HG03565 (cell line): ENCODE data around the gene C9orf78.

Source experiments
- ATAC-seq: cut with Tn5 transposase; IDR thresholded peaks from one replicate; pipeline ENCODE4 v1.9.1; 2021; ENCODE audit warnings: mild to moderate bottlenecking, moderate library complexity; ENCODE audit not compliant: unreplicated experiment

C9orf78 gene

GRCh38 chr9:129868023-129868871, 33.2 kb upstream of the C9orf78 start:
- ATAC-seq, result no peak

- ATAC-seq, result no peak
Measured at GRCh38 chr9:129867136-129868022, 32.3 kb upstream of the C9orf78 start.

- ATAC-seq, result no peak
Measured at GRCh38 chr9:129866394-129867135, 31.5 kb upstream of the C9orf78 start.

GRCh38 chr9:129865668-129866320, 30.7 kb upstream of the C9orf78 start:
- ATAC-seq, result no peak

DNA sequence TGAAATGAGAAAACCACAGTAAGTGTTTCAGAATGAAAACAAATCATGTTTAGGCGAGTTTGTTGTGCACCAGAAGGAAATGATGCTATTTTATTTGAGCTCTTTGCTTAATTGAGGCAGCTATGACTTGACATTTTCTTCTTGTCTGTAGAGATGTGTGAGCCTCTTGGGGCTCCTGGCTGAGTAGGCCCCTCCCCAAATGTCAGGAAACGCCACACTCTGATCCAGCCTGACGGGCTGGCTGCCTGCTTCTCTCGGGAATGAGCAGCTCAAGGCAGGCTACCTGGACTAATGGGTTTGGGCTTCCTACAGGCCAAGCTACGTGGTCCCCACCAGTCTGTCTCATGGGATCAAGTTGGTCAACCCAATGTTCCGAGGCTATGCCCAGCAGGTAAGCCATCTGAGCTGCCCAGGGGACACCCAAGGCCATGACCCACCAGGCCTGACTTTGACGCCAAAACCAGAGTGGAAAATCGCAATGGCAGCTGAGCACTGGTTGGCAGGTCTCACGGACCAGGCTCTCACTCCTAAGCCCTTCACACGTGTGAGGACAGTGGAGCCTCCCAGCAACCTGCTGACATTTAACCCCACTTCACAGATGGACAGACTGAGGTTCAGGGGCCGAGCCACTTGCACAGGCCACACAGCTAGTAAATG, 30.0 kb upstream of the C9orf78 start:
- ATAC-seq, result no peak

GRCh38 chr9:129863059-129863690, 28.1 kb upstream of the C9orf78 start:
- no peak for ATAC-seq

DNA sequence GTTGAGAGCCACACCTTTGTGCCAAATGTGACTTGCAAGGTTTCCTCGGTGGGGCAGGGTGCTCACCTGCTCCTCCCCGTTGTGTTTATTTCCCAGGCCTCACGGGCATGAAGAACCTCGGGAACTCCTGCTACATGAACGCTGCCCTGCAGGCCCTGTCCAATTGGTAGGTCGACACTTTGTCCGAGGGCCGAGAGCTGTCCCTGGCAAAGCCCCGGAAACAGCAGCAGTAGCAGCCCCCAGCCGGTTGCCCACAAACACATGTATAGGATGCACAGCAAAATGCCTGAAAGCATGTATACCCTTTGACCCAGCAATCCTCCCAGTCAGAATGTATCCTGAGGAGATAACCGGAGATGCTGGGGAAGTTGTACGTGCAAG, 26.4 kb upstream of the C9orf78 start:
- ATAC-seq, result no peak

- ATAC-seq, result no peak
Measured at GRCh38 chr9:129860653-129861446, 25.8 kb upstream of the C9orf78 start.

DNA sequence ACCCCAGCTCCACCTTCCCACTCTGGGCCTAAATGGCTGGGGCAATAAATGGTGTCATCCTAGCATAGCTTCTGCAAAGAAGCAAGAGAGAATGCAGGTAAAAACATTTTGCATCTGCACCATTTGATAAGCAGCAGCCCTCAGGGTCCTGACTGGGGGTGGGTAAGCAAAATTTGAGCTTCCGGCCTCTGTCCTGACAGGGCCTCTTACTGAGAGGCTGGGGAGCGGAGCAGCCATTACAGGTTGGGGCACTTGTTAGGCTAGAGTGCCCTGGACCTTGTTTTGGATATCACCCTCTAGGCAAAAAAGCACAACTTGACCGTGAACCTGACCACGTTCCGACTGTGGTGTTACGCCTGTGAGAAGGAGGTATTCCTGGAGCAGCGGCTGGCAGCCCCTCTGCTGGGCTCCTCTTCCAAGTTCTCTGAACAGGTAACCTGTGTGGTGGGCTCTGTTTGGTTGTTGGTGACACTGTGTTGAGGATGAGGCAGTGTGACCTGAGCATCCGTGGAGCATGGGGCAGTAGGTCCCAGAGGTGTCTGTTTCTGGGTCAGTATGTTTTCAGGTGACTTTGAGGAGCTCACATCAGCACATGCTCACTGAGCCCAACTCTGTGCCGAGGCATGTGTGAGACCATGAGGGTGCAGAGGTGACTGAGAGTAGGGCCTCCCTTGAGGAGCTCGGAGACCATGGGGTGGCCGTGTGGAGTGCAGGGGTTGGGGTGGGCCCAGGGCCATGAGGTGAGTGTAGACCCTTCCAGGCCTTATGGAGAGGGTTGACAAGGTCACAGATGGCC, 23.3 kb upstream of the C9orf78 start:
- ATAC-seq, result no peak

DNA sequence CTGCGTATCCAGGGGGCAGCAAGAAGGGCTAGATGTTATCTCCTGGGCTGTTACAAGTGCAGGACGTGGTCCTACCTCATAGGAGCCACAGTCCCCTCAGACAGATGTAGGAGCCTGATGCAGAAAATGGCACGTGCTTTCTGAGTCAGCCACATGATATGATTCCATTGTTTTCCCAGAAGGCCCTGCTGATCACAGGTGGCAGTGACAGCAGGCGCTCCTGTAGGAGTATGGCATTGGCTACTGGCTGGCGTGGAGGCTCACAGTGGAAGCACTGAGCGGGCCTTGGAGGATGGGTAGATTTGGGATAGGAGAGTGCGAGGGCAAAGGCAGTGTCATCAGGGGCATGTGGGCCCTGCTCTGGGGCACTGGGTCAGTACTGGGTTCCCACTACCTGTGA, 22.1 kb upstream of the C9orf78 start:
- no peak for ATAC-seq

DNA sequence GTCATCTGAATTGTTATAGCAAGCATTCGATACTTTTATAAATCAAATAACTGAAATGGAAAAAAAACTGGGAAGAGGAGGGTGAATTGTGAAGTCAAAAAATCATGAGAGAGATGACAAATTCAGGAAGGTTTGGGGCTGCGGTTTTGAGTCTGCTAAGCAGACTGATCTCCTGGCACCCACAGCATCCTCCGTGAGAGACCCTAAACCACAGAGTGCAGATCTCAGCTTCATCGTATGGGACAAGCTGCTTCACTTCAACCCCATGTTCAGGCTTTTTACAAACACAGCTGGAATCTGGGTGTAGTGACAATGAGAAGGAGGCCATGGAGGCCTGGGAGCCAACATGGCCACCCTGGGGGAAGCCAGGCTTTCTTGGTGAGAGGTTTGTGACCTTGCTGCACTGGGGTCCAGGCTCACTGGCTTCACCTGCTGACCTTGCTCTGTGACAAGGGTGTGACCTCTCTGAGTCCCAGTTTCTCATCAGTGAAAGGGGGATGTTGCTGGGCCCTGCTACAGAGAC, 19.6 kb upstream of the C9orf78 start:
- no peak for ATAC-seq

DNA sequence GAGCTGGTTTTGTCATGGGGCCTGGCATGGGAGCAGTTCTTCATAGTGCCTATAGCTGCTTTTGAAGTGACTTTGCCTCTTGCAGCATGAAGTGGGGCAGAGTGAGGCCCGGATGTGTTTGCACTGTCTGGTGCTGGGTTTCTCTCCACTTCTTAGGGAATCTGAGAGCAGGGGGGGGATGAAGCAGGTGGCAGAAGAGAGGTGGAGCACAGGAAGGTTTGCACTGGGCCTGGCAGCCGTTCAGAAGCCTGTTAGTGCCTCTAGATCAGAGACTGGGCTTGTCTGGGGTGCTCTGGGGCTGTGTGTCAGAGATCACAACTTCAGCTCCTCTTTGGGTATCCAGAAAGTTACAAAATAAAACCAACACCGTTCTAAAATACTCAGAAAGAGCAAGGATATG, 18.5 kb upstream of the C9orf78 start:
- no peak for ATAC-seq

DNA sequence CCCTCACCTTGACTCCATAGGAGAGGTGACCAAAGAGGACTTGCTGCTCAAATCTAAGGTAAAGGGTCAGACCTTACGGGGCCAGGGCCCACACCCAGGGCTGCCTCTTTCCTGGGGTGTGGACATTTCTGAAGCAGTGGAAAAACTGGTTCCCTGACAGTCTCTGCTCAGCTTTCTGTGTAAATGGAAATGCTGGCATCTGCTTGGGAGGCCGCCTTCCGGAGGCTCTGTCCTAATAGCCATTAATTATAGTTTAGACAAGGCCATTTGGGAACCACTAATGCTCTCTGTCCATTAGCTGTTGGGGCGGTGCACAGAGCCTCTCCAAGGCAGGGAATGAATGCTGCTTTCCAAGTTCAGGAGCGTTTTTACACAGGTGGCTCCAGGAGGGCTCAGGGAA, 17.5 kb upstream of the C9orf78 start:
- ATAC-seq, result no peak

DNA sequence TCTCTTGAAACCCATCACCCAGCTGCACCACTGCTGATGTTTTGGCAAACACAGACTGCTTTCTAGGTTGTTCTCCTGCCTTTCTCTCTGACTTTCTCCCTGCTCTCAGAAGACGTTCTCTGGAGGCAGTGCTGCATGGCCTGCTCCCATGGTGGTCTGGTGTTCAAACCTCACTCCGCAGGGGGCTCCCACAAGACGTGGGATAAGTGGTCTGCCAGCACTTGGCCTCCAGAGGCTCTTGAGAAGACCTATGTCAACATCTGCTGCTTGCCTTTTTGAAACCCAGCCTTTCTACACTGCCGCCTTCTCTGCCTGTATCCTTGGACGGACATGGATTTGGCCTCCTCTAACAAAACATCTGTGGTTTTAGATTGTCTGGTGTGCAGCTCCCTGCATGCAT, 16.7 kb upstream of the C9orf78 start:
- ATAC-seq, result no peak

DNA sequence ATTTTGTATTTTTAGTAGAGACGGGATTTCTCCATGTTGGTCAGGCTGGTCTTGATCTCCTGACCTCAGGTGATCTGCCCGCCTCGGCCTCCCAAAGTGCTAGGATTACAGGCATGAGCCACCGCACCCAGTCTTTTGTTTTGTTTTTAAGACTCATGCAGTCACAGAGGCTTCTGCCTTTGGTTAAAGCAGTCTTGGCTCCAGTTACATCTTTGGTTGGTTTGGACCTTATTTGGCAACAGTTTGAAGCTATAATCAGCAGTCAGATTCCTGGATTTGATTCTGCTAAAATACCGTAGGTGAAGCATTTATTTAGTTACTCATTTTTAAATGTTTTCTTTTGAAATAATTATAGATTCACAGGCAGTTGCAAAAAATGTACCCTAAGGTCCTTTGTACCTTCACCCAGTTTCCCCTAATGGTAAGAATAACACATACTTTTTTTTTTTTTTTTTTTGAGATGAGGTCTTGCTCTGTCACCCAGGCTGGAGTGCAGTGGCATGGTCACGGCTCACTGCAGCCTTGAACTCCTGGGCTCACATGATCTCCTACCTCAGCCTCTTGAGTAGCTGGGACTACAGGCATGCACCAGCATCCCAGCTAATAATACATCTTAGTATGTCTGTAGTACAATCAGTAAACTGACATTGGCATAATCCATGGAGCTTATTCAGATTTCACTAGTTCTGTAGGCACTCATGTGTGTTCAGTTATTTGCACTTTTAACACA, 15.9 kb upstream of the C9orf78 start:
- ATAC-seq, result no peak

- no peak for ATAC-seq
Measured at GRCh38 chr9:129849901-129850300, 14.8 kb upstream of the C9orf78 start.

DNA sequence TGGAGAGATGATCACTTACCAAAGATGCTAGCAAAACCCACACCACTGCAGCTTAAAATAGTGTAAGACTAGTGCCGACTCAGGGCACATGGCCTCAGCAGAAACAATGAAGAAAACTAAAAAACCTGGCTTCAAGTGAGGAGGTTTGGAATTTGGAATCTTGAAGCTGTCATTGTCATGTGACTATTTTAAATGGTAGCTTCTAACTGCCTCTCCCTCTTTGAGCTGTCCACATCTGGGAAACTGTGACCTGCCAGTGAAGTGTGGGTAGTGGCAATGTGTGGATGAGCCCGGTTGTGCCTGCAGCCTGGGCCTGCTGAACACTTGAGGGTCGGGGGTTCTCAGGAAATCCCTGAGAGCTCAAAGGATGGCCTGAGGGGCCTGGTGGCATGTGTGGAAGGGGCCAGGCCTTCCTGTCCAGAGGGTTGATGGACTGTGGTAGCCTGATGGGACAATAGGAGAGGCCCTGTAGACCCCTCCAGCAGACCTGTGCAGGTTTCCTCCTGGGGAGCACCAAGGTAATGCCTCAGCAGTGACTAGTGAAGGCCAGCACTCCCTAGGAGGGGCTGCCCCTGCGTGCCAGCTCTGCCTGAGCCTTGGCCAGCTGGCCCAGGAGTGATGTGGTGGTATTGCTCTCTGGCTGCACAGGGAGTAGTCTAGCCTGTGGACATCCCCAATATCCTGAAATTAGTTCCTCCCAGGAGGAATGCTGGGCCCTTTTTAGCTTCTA, 13.8 kb upstream of the C9orf78 start:
- ATAC-seq, result no peak
